HG02973 (cell line): ENCODE results near the gene TOR1A.

Experiments used
- ATAC-seq: cut with Tn5 transposase; IDR thresholded peaks from one replicate; pipeline ENCODE4 v1.9.1; 2021; ENCODE audit warnings: moderate library complexity; ENCODE audit not compliant: unreplicated experiment

Gene TOR1A

DNA sequence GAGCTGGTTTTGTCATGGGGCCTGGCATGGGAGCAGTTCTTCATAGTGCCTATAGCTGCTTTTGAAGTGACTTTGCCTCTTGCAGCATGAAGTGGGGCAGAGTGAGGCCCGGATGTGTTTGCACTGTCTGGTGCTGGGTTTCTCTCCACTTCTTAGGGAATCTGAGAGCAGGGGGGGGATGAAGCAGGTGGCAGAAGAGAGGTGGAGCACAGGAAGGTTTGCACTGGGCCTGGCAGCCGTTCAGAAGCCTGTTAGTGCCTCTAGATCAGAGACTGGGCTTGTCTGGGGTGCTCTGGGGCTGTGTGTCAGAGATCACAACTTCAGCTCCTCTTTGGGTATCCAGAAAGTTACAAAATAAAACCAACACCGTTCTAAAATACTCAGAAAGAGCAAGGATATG is 29.7 kb upstream of the TOR1A start:
- ATAC-seq = no peak

DNA sequence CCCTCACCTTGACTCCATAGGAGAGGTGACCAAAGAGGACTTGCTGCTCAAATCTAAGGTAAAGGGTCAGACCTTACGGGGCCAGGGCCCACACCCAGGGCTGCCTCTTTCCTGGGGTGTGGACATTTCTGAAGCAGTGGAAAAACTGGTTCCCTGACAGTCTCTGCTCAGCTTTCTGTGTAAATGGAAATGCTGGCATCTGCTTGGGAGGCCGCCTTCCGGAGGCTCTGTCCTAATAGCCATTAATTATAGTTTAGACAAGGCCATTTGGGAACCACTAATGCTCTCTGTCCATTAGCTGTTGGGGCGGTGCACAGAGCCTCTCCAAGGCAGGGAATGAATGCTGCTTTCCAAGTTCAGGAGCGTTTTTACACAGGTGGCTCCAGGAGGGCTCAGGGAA is 28.6 kb upstream of the TOR1A start:
- no peak for ATAC-seq

DNA sequence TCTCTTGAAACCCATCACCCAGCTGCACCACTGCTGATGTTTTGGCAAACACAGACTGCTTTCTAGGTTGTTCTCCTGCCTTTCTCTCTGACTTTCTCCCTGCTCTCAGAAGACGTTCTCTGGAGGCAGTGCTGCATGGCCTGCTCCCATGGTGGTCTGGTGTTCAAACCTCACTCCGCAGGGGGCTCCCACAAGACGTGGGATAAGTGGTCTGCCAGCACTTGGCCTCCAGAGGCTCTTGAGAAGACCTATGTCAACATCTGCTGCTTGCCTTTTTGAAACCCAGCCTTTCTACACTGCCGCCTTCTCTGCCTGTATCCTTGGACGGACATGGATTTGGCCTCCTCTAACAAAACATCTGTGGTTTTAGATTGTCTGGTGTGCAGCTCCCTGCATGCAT is 27.9 kb upstream of the TOR1A start:
- ATAC-seq = no peak

DNA sequence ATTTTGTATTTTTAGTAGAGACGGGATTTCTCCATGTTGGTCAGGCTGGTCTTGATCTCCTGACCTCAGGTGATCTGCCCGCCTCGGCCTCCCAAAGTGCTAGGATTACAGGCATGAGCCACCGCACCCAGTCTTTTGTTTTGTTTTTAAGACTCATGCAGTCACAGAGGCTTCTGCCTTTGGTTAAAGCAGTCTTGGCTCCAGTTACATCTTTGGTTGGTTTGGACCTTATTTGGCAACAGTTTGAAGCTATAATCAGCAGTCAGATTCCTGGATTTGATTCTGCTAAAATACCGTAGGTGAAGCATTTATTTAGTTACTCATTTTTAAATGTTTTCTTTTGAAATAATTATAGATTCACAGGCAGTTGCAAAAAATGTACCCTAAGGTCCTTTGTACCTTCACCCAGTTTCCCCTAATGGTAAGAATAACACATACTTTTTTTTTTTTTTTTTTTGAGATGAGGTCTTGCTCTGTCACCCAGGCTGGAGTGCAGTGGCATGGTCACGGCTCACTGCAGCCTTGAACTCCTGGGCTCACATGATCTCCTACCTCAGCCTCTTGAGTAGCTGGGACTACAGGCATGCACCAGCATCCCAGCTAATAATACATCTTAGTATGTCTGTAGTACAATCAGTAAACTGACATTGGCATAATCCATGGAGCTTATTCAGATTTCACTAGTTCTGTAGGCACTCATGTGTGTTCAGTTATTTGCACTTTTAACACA is 27.1 kb upstream of the TOR1A start:
- no peak for ATAC-seq

DNA sequence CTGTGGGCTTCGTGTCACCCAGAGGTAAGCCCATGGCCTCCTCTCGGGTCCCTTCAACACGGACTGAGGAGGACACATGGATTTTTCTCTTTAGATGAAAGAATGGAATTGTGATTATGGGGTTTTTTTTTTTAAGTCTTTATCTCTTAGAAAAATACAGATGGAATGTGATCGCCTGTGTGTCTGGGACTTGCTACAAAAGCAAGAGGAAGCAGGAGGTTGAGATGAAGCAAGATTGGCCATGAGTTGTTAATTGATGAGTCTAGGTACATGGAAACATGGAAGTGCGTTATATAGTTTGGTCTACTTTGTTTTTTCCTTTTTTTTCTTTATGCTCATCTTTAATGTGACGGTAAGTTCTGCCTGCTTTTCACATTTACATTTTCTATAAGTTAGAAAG is 26.0 kb upstream of the TOR1A start:
- no peak for ATAC-seq

DNA sequence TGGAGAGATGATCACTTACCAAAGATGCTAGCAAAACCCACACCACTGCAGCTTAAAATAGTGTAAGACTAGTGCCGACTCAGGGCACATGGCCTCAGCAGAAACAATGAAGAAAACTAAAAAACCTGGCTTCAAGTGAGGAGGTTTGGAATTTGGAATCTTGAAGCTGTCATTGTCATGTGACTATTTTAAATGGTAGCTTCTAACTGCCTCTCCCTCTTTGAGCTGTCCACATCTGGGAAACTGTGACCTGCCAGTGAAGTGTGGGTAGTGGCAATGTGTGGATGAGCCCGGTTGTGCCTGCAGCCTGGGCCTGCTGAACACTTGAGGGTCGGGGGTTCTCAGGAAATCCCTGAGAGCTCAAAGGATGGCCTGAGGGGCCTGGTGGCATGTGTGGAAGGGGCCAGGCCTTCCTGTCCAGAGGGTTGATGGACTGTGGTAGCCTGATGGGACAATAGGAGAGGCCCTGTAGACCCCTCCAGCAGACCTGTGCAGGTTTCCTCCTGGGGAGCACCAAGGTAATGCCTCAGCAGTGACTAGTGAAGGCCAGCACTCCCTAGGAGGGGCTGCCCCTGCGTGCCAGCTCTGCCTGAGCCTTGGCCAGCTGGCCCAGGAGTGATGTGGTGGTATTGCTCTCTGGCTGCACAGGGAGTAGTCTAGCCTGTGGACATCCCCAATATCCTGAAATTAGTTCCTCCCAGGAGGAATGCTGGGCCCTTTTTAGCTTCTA is 24.9 kb upstream of the TOR1A start:
- no peak for ATAC-seq

DNA sequence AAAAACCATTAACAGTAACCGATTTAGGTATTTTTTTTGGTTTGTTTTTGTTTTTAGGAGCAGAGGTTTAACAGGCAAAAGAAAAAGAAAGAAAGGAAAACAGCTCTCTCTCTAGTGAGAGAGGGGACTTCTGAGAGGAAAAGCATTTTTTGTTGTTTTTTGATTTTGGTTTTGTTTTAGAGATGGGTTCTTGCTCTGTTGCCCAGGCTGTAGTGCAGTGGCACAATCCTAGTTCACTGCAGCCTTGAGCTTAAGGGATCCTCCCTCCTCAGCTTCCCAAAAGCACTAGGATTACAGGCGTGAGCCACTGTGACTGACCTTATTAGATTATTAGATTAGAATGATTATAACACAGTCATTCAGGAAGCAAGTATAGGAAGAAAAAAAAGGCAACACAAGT is 21.4 kb upstream of the TOR1A start:
- no peak for ATAC-seq

DNA sequence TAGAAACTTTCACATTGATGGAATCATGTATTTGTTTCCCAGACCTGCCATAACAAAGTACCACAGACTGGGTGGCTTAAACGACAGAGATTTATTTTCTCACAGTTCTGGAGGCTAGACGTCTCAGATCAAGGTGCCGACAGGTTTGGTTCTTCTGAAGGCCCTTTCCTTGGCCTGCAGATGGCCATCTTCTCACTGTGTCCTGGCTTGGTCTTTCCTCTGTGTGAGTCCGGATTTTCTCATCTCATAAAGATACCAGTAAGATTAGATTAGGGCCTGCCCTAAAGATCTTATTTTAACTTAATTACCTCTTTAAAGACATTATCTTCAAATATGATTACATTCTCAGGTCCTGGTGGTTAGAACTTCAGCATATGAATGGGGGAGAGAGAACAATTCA is 17.1 kb upstream of the TOR1A start:
- no peak for ATAC-seq

DNA sequence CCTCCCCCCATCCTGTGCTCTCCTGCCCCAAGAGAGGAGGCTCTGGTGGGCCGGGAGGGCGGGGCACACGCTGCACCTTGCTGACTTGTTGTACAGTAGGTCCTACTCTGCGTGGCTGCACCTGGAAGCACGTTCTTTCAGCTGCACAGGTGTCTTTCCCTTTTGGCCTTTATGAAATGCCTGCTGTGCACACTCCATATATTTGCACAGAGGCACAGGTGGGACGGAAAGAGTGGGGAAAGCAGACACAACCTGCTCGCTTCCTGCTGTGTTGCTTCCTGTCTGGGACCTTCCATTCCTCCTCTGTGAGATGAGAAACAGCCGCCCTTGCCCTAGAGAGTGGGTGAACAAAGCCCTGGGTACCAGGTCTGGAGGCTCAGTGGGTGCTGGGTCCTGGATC is 16.1 kb upstream of the TOR1A start:
- no peak for ATAC-seq

DNA sequence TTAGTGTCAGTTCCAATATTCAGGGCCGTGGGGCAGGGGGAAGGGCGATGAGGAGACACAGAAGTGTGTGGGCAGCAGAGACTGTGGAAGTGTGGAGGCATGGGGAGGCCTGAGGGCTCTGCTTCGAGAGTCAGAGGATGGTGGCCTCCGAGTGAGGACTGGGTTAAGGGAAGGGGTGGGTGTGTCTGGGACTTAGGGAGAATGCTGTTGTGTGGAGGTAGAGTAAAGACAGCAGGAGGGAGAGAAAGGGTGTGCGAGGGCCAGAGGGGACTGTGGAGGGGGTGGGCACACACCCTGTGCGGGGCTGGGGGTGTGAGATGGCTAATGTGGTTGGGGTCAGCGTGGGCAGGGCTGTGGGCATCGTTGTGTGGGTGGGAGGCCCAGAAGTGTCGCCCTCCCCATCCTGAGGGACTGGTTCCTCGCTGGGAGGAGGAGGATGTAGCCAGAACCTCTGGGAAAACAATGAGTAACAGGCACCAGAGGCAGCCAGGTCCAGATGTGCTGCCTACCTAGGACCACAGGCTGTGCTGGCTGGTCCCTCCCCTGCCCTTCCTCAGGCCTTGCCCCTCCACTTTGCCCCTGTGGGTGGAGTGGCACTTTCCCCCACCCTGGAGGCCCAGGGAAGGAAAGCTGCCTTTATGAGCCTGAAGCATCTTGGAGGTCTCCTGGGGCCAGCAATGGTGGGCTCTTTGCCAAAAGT is 15.5 kb upstream of the TOR1A start:
- ATAC-seq = no peak

DNA sequence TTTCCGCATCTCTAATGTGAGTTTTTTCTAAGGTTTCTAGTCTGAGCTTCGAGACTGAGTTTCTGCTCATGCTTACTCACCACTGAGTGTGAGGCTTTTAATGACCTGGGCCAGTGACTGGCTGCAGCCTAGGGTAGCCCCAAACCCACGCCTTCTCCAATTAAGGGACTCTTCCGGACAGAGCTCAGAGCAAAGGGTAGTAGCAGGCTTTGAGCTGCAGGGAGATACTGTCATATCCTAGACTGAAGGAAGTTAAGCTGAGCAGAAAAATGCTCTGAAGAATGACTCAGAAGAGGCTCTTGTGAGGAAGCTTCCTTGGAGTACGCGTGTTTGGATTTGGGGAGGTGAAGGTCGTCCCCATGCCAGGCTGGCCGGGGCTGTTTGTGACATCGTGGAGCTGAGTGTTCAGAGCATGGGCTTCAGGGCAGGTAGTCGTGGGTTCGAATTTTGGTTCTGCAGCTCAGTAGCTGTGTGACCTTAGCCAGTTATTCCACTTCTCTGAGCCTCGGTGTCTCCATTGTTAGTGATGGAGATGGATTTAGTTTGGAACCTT is 14.8 kb upstream of the TOR1A start:
- ATAC-seq = no peak

DNA sequence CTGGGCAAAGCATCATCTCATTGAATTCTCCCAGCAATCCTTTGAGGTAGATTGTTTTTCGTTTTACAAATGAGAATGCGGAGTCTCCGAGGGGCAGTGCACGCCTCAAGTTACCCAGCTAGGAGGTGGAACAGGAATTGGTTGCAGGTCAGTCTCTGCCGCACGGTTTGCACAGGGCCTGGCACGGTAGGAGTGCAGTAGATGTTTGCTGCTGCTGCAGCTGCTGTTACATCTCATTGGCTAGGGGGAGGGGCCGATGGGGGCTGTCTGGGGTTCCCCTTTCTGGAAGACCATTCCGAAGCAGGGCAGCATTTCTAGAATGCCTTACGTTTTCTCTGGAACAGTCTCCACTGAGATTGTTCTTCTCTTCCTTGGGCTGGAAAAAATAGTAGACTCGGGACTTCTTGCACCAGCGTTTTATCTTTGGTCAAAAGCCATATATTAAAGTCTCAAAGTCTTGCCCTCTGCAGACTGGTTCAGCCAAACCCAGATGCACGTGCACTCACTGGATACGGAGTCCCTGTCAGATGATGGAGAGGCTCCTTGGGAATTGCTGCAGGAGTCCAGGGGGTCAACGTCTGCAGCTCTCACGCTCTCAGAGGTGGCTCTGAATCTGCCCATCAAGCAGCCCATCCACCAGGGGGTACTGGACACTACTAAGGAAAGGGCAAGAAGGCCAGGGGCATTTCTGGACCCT is 12.5 kb upstream of the TOR1A start:
- no peak for ATAC-seq

DNA sequence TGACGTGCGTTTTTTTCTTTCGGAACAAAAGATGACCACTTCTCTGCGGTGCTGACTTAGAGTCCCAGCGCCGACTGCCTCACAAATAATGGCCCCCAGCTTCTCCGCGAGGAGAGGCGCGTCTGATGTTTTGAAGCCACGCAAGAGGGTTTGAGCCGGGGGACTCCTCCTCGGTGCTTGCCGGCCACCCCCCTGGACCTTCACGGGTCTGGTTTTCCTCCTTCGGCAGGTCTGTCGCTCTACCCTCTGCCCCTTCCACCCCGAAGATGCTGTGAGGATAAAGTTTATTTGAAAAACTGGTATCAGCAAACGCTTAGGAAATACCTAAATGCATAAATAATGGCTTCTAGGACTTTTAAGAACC is 11.9 kb upstream of the TOR1A start:
- peak; percentile 3 for ATAC-seq

DNA sequence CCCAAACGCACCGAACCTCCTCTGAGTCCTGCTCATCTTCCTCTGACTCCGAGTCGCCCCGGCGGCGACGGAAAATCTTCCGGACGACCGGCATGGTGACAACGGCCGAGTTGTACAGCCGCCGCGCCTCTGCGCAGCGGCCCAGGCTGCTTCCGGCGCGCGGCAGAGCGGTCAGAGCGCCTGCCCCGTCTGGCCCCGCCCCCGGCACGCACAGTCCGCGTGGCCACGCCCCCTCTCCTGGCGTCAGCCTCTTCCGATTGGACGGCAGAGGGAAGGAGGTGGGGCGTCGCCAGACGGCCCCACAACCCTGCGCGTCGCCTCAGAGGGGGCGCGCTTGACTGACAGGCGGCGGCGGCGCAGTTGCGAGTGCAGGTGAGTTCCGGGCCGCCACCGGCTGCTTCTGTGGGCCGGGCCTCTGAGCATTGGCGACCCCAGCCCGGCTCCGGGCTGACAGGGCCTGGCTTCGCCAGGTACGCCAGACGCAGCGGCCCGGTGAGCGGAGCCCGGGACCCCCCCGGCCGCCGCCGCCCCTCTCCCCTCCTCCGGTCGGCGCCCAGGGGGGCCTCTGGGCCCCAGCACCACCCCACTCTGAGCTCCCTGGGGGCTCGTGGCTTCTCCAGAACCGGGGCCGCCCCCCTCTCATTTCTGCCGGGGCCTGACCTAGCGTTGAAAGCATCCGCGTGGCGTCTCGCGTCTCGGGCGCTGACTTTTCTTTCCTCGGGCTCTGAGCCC is 11.4 kb upstream of the TOR1A start, which contains the start of the genes C9orf78 and USP20:
Gene C9orf78 (minus strand): TSS at position 148 of the 732 bp plus-strand sequence. CDS start 54 bp downstream, at position 94.
Gene USP20 (plus strand): TSS at position 331 of the 732 bp plus-strand sequence. CDS start 17,098 bp downstream, outside the sequence.
- peak; percentile 90 for ATAC-seq

DNA sequence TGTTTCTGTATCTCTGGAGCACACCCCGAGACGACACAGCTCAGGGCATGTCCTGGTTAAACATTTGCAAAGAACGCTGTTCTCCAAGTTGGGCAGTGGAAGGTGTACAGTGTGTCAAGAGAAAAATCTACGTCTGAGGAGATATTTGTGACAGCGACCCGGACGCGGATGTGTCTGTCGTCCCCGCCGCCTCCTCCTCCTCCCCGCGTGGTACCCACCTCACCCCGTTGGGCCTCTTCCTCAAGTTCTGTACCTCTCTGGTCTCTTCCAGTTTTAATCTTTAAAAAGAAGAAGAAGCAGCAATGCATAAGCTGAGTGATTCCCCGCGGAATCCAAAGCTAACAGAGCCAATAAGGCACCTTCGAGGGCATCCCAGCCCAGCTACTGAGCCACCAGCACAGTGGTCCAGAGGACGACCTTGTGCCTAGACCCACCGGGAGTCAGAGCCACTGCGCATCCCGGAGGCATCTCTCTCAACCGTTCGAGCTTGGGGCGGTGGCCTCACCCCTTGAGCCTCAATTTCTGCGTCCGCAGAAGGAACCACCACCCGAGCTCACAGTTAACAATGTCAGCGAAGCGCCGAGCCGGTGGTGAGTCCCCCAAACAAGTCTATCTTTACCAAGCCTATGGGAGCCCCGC is 10.7 kb upstream of the TOR1A start:
- ATAC-seq = no peak

DNA sequence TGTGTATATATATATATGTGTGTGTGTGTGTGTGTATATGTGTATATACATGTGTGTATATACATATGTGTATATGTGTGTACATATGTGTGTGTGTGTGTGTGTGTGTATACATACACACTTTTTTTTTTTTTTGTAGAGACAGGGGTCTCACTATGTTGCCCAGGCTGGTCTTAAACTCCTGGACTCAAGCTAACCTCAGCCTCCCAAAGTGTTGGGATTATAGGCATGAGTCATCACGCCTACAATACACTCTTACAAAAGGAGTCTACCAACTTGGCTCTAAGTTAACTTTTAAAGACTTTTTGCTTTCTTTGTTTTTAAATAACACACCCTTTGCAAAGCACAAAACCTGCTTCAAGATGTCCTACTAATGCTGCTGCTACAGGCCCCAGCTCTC is 9.0 kb upstream of the TOR1A start:
- no peak for ATAC-seq

DNA sequence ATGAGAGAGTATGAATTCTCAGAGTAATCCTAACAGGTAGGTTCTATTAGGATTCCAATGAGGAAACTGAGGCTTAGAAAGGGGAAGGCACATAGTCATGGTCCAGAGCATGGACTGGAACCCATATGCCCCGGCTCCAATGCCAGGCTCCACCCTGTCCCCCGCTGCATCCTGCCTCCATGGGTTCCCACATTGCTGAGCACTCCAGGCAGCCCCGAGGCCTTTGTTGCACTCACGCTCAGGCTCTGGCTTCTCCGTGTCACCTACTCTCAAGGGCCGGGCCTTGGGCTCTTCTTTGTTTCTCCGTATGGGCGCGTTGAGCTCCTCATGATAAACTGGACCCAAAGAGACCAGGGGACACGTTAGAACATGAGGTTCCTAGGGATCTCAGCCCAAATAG is 5.0 kb upstream of the TOR1A start:
- no peak for ATAC-seq

DNA sequence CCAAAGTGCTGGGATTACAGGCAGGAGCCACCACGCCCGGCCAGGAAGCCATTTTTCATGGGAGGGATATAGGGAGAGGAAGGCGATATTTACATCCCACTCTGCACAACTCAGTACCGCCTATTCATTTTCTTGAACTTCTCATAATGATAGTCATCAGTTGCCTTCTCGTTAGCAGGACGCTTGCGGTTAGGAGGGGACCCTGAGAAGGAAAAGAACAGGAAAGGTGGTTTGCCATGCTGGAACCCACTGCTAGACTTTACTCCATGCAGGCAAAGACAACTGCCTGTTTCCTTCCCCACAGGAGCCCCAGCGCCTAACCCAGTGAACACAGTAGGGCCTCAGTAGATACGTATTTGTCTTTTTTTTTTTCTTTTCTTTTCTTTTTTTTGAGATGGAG is 4.1 kb upstream of the TOR1A start:
- ATAC-seq = no peak

DNA sequence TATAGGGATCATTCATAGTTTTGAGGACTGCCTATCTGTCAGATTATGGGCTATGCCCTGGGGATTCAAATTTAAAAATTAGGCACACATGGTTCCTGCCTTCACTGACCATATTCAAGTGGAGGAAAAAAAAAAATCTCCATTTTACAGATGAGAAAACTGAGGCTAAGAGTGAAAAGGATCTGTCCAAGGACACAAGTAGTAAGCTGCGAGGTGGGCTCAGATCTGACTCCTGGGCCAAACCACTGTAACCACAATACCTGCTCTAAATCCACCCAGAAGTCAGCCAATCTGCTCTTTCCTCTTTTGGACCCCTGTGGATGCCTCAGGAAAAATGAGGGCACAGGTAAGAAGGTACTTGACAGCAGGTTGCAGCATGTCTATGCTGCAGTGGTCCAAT is 2.8 kb upstream of the TOR1A start:
- no peak for ATAC-seq

DNA sequence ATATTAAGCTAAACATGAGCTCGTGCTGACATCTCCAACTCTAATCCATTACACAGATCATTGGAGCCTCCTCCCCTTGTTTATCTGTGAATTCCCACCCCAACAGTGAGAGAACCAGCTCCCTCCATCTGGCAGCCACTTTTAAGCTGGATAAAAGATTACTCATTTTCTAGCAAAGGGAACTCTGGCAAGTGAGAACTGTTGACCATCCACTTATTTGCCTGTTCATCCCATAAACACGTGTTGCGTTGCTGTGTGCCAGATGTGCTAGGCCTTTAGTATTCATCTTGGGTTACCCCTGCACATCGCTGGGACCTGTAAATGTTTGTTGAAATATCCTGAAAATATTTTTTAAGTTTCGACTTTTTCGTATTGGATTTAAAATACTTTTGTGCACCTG is 2.4 kb upstream of the TOR1A start:
- no peak for ATAC-seq
